Nephron (organoid): ENCODE measurements around the gene CWC27.

Source experiments
- H3K27ac Mint-ChIP-seq, 3 experiments: 2 replicates each; pipeline ENCODE4 v1.8.0; 2020; ENCODE audit warnings: mixed read lengths in 3 of 3, mild to moderate bottlenecking in 2 of 3, moderate library complexity in 1 of 3
- H3K27me3 Mint-ChIP-seq: 2 replicates; pipeline ENCODE4 v1.8.0; 2021; ENCODE audit warnings: low read depth, mild to moderate bottlenecking, moderate library complexity, mixed read lengths
- H3K36me3 Mint-ChIP-seq: 2 replicates; pipeline ENCODE4 v1.8.0; 2020; ENCODE audit warnings: low read depth, mixed read lengths
- H3K4me1 Mint-ChIP-seq: 2 replicates; pipeline ENCODE4 v1.8.0; 2020; ENCODE audit warnings: mixed read lengths
- H3K4me3 Mint-ChIP-seq, 3 experiments: 2 replicates each; pipeline ENCODE4 v1.8.0; 2020; ENCODE audit warnings: mild to moderate bottlenecking in 3 of 3, mixed read lengths in 3 of 3, moderate library complexity in 2 of 3
- H3K9me3 Mint-ChIP-seq: 2 replicates; pipeline ENCODE4 v1.8.0; 2020; ENCODE audit warnings: mixed read lengths
- CTCF ChIP-seq, 3 experiments: fragments of 200-600 bp; sonication (generic); IDR thresholded peaks; one replicate each; pipeline ENCODE4 v1.5.0; 2021; ENCODE audit warnings: antibody characterized with exemption in 3 of 3; ENCODE audit not compliant: unreplicated experiment in 3 of 3

The CWC27 gene

GRCh38 chr5:64876203-64876602 lies 107.5 kb downstream of the CWC27 start:
- no peaks in the 10 kb centered on the region for H3K9me3 Mint-ChIP-seq
- H3K4me3 Mint-ChIP-seq = no peak overlapping the region
- no peak overlapping the region for H3K27ac Mint-ChIP-seq
- no peak for TF ChIP-seq CTCF (IDR thresholded peaks at IDR 0.05; ENCODE audit: unreplicated experiment in 3 of 3)
- no peaks in the 10 kb centered on the region for H3K27me3 Mint-ChIP-seq
- H3K4me1 Mint-ChIP-seq = no peaks in the 10 kb centered on the region
- H3K36me3 Mint-ChIP-seq = peaks cover 5% of the 10 kb centered on the region

- Mint-ChIP-seq H3K4me1 (no peaks in the 10 kb centered on the region), H3K4me3 (no peak overlapping the region), H3K27me3 (no peaks in the 10 kb centered on the region), H3K27ac (no peak overlapping the region), H3K36me3 (peaks cover 14% of the 10 kb centered on the region), H3K9me3 (no peaks in the 10 kb centered on the region)
- TF ChIP-seq CTCF (IDR thresholded peaks at IDR 0.05; ENCODE audit: unreplicated experiment in 3 of 3) = no peak
Measured at GRCh38 chr5:64880821-64881220, 112.1 kb downstream of the CWC27 start.

GRCh38 chr5:64883912-64884311 lies 115.2 kb downstream of the CWC27 start:
- Mint-ChIP-seq H3K27ac (peak overlapping the region in 1 of 3 experiments; percentile 53), H3K27me3 (no peaks in the 10 kb centered on the region), H3K4me3 (no peak overlapping the region), H3K4me1 (no peaks in the 10 kb centered on the region), H3K36me3 (peaks cover 9% of the 10 kb centered on the region), H3K9me3 (no peaks in the 10 kb centered on the region)
- no peak for TF ChIP-seq CTCF (IDR thresholded peaks at IDR 0.05; ENCODE audit: unreplicated experiment in 3 of 3)

- Mint-ChIP-seq H3K27me3 (no peaks in the 10 kb centered on the region), H3K4me3 (no peak overlapping the region)
Measured at GRCh38 chr5:64884541-64884940, 115.8 kb downstream of the CWC27 start.

GRCh38 chr5:64887910-64888309 lies 119.2 kb downstream of the CWC27 start:
- Mint-ChIP-seq H3K4me1 (peaks cover 11% of the 10 kb centered on the region), H3K9me3 (no peaks in the 10 kb centered on the region), H3K27ac (no peak overlapping the region), H3K36me3 (peaks cover 4% of the 10 kb centered on the region), H3K4me3 (no peak overlapping the region), H3K27me3 (no peaks in the 10 kb centered on the region)
- TF ChIP-seq CTCF (IDR thresholded peaks at IDR 0.05; ENCODE audit: unreplicated experiment in 3 of 3) = no peak

More at GRCh38 chr5:64884541-64884940, 115.8 kb downstream of the CWC27 start:
- no peaks in the 10 kb centered on the region for H3K4me1 Mint-ChIP-seq
- H3K27ac Mint-ChIP-seq = peak overlapping the region in 1 of 3 experiments; percentile 53
- no peak for TF ChIP-seq CTCF (IDR thresholded peaks at IDR 0.05; ENCODE audit: unreplicated experiment in 3 of 3)
- peaks cover 9% of the 10 kb centered on the region for H3K36me3 Mint-ChIP-seq
- no peaks in the 10 kb centered on the region for H3K9me3 Mint-ChIP-seq

GRCh38 chr5:64895748-64896147 lies 127.0 kb downstream of the CWC27 start:
- H3K4me3 Mint-ChIP-seq = no peak overlapping the region
- H3K4me1 Mint-ChIP-seq = peaks cover 7% of the 10 kb centered on the region
- H3K27me3 Mint-ChIP-seq = no peaks in the 10 kb centered on the region

More at GRCh38 chr5:64895748-64896147, 127.0 kb downstream of the CWC27 start:
- Mint-ChIP-seq H3K27ac (no peak overlapping the region), H3K9me3 (peaks cover 18% of the 10 kb centered on the region), H3K36me3 (peaks cover 30% of the 10 kb centered on the region)
- no peak for TF ChIP-seq CTCF (IDR thresholded peaks at IDR 0.05; ENCODE audit: unreplicated experiment in 3 of 3)
